ENCODE measurements around the gene SF3B3. TPM values are rescaled to one million over a fixed set of nuclear protein-coding genes. Genes with fewer than 3 reads are reported as not detected.

SF3B3 gene
- total RNA-seq, 1 donor from 2014 or later, result 91.3 TPM

DNA sequence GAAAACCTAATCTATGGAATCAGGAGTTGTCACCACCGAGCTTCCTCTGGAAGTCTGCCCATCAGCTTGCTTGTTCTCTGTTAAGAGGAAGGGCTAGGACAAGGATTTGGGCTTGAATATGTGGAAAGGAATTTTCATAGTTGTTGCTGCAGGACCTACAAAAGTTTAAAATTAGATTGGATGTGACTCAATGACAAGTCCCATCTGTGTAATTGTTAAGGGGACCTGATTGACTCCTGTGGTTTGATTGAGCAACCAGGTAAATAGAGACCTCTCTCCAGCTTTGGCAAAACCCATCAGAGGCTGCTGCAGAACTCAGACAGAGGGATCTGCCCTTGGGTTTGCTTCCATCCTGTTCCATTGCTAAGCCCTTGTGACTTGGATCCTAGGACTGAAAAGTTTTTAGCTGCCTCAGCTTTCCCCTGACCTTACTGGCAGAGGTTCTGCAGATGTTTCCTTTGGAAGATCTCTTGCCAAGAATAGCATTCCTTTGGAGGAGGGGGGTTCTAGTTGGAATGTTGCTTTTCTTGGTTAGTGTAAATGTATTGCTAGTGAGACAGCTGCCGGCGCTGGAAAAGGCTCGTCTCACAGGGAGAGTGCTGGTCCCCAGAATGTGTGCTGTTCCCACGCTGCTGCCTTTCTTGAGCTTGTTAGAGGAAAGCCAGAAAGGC, 50.0 kb downstream of the SF3B3 start:
- intact Hi-C loops (cut with DNase I), result no loop called here
- Histone ChIP-seq H3K27me3 (no peaks in the 10 kb centered on the region), H3K27ac (peak overlapping the region; percentile 79), H3K36me3 (peaks cover 0 to 51% of the 10 kb centered on the region in 2 donors), H3K4me3 (no peak overlapping the region), H3K9me3 (no peaks in the 10 kb centered on the region), H3K4me1 (peaks cover 53% of the 10 kb centered on the region)
- TF ChIP-seq POLR2AphosphoS5 (IDR thresholded peaks at IDR 0.05; ENCODE audit: insufficient read depth in 1 of 2, low read depth in 1 of 2), result peak in 1 of 2 donors; percentile 63
- TF ChIP-seq, protein P1, sequence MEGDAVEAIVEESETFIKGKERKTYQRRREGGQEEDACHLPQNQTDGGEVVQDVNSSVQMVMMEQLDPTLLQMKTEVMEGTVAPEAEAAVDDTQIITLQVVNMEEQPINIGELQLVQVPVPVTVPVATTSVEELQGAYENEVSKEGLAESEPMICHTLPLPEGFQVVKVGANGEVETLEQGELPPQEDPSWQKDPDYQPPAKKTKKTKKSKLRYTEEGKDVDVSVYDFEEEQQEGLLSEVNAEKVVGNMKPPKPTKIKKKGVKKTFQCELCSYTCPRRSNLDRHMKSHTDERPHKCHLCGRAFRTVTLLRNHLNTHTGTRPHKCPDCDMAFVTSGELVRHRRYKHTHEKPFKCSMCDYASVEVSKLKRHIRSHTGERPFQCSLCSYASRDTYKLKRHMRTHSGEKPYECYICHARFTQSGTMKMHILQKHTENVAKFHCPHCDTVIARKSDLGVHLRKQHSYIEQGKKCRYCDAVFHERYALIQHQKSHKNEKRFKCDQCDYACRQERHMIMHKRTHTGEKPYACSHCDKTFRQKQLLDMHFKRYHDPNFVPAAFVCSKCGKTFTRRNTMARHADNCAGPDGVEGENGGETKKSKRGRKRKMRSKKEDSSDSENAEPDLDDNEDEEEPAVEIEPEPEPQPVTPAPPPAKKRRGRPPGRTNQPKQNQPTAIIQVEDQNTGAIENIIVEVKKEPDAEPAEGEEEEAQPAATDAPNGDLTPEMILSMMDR (IDR thresholded peaks at IDR 0.05), result no peak
- no peak for DNase-seq (ENCODE audit: extremely low spot score in 2 of 2)

DNA sequence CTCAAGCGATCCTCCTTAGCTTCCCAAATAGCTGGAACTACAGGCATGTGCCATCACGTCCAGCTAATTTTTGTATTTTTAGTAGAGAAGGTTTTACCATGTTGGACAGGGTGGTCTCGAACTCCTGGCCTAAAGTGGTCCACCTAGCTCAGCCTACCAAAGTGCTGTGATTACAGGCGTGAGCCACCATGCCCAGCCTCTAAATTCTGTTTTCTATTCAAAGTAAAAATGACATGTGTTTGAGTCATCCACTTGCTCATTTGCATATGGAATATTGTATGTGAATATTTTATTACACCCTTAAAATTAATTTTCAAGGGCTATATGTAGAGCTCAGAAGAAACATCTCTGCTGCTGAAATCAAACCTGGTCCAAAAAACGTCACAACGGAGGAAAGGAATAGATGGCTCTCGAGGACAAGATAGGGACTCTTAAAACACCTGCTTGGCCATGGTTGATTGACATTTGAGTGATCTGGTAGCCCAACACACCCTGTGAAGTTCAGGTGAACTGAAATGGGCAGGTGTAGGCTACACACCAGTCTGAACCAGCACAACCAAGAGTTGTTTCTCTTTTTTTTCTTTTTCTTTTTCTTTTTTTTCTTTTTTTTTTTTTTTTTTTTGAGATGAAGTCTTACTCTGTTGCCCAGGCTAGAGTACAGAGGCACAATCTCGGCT, 51.1 kb downstream of the SF3B3 start:
- no peaks in the 10 kb centered on the region for H3K9me3 ChIP-seq
- DNase-seq (ENCODE audit: extremely low spot score in 2 of 2), result no peak
- peaks cover 0 to 39% of the 10 kb centered on the region in 2 donors for H3K36me3 ChIP-seq
- intact Hi-C loops (cut with DNase I), result no loop called here
- TF ChIP-seq POLR2A (IDR thresholded peaks at IDR 0.05) (no peak), POLR2AphosphoS5 (IDR thresholded peaks at IDR 0.05; ENCODE audit: insufficient read depth in 1 of 2, low read depth in 1 of 2) (no peak)
- TF ChIP-seq, protein P1 (IDR thresholded peaks at IDR 0.05), result no peak
- no peak overlapping the region for H3K4me3 ChIP-seq
- no peaks in the 10 kb centered on the region for H3K27me3 ChIP-seq
- H3K4me1 ChIP-seq, result peaks cover 62% of the 10 kb centered on the region
- peak overlapping the region; percentile 79 for H3K27ac ChIP-seq

DNA sequence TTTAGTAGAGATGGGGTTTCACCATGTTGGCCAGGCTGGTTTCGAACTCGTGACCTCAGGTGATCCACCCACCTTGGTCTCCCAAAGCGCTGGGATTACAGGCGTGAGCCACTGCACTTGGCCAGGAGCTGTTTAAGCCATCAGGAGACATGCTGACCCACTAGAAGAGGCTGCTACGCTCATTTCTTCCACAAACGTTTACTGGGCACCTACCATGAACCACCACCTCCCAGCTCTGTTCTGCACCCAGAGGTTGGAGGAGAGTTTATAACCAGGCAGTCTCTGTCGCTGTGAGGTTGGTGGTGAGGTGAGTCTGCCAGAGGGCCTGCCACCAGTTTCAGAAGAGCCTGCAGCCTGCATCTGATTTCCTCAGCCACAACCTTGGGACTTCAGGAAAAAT, 51.8 kb downstream of the SF3B3 start:
- TF ChIP-seq, protein P1 (IDR thresholded peaks at IDR 0.05), result no peak
- TF ChIP-seq POLR2A (IDR thresholded peaks at IDR 0.05) (no peak), POLR2AphosphoS5 (IDR thresholded peaks at IDR 0.05; ENCODE audit: insufficient read depth in 1 of 2, low read depth in 1 of 2) (no peak)
- peaks cover 69% of the 10 kb centered on the region for H3K4me1 ChIP-seq
- intact Hi-C loops (cut with DNase I), result no loop called here
- no peak for DNase-seq (ENCODE audit: extremely low spot score in 2 of 2)
- no peaks in the 10 kb centered on the region for H3K9me3 ChIP-seq
- no peaks in the 10 kb centered on the region for H3K27me3 ChIP-seq
- peak overlapping the region; percentile 47 for H3K27ac ChIP-seq
- no peak overlapping the region for H3K4me3 ChIP-seq
- H3K36me3 ChIP-seq, result peaks cover 0 to 33% of the 10 kb centered on the region in 2 donors

DNA sequence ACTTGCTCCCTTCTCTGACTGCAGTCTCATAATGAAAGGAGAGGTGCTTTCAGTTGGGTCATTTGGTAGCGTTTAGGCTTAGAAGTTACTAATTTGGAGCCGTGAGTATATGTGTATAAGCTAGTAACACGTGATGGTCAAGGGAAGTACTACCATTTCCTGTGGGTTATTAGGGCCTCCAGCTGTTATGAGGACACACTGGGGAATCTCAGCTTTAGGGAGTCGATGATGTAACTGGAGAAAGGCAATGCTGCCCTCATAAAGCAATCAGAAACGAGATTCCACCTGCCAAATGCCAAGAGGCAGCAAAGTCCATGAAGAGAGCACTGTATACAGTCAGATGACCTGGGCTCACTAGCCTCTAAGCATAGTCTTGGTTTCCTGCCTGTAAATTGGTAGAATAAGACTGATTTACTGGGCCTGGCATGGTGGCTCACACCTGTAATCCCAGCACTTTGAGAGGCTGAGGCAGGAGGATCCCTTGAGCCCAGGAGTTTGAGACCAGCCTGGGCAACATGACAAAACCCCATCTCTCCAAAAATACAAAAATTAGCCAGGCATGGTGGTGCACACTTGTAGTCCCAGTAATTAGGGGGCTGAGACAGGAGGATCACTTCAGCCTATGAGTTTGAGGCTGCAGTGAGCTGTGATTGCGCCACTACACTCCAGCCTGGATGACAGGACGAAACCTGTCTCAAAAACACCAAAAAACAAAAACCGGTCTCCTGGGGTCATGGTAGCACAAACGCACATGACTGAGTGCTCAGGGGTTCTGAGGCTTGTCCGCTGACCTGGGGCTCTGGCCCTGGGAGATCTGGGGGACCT, 53.0 kb downstream of the SF3B3 start:
- Histone ChIP-seq H3K4me1 (peaks cover 70% of the 10 kb centered on the region), H3K4me3 (no peak overlapping the region), H3K27ac (peak overlapping the region; percentile 43), H3K36me3 (peaks cover 0 to 20% of the 10 kb centered on the region in 2 donors), H3K9me3 (no peaks in the 10 kb centered on the region), H3K27me3 (no peaks in the 10 kb centered on the region)
- intact Hi-C loops (cut with DNase I), result no loop called here
- TF ChIP-seq, protein P1 (IDR thresholded peaks at IDR 0.05), result no peak
- TF ChIP-seq POLR2AphosphoS5 (IDR thresholded peaks at IDR 0.05; ENCODE audit: insufficient read depth in 1 of 2, low read depth in 1 of 2) (no peak), POLR2A (IDR thresholded peaks at IDR 0.05) (no peak)
- DNase-seq (ENCODE audit: extremely low spot score in 2 of 2), result no peak

Measured in vagina (tissue), 2 donors.